Kidney epithelial cell (primary cell): ENCODE results near the gene CCNT2. TPM values are rescaled to one million over a fixed set of nuclear protein-coding genes. Genes with fewer than 3 reads are reported as not detected.
"Not testable (repeated sequence)": the region's sequence is repeated elsewhere in the genome, so short reads cannot be mapped to it uniquely, and the experiment has no call there.

Source experiments
- DNase-seq: peaks from one replicate; pipeline ENCODE4 v3.0.0-alpha.2; 2010; ENCODE audit warnings: low read depth
- H3K27me3 ChIP-seq: 2 replicates; pipeline ENCODE4 v1.6.0; 2011; ENCODE audit warnings: low read length; ENCODE audit not compliant: control insufficient read depth, insufficient read depth
- H3K36me3 ChIP-seq: 2 replicates; pipeline ENCODE4 v1.5.1; 2011; ENCODE audit warnings: low read length; ENCODE audit not compliant: control insufficient read depth, insufficient read depth
- H3K4me3 ChIP-seq: 2 replicates; pipeline ENCODE4 v1.5.1; 2011; ENCODE audit warnings: low read depth, mild to moderate bottlenecking, control low read depth, low read length
- CTCF ChIP-seq: IDR thresholded peaks from 2 replicates; pipeline ENCODE4 v1.5.1; 2011; ENCODE audit warnings: mild to moderate bottlenecking, moderate library complexity, low read length, control low read depth, inconsistent platforms; ENCODE audit not compliant: insufficient read depth, poor library complexity, severe bottlenecking
- total RNA-seq: library from RNA; depleted of rRNA; stranded (reverse); fragments of >200 nt; gene quantifications from 2 replicates; pipeline ENCODE4 v1.2.3, GENCODE V29; 2015

CCNT2 gene
- total RNA-seq, 1 donor from 2014 or later, result 16.8 TPM

- TF ChIP-seq CTCF, result no peak
- H3K27me3 ChIP-seq, result no peaks in the 10 kb centered on the region
- no peaks in the 10 kb centered on the region for H3K36me3 ChIP-seq
- no peak for DNase-seq
- no peak overlapping the region for H3K4me3 ChIP-seq
Observed at GRCh38 chr2:134883552-134884293, 34.9 kb upstream of the CCNT2 start.

GRCh38 chr2:134884435-134884834, 34.2 kb upstream of the CCNT2 start:
- Histone ChIP-seq H3K4me3 (no peak overlapping the region), H3K36me3 (no peaks in the 10 kb centered on the region), H3K27me3 (no peaks in the 10 kb centered on the region)
- TF ChIP-seq CTCF, result no peak
- no peak for DNase-seq

- H3K36me3 ChIP-seq, result no peaks in the 10 kb centered on the region
- no peak for TF ChIP-seq CTCF
- no peak overlapping the region for H3K4me3 ChIP-seq
- H3K27me3 ChIP-seq, result no peaks in the 10 kb centered on the region
- no peak for DNase-seq
Observed at GRCh38 chr2:134892282-134893035, 26.2 kb upstream of the CCNT2 start.

- peak; percentile 31 for TF ChIP-seq CTCF
- no peak overlapping the region for H3K4me3 ChIP-seq
- DNase-seq, result no peak
- no peaks in the 10 kb centered on the region for H3K36me3 ChIP-seq
- no peaks in the 10 kb centered on the region for H3K27me3 ChIP-seq
Observed at GRCh38 chr2:134897932-134898331, 20.7 kb upstream of the CCNT2 start.

GRCh38 chr2:134899204-134899603, 19.4 kb upstream of the CCNT2 start:
- no peaks in the 10 kb centered on the region for H3K36me3 ChIP-seq
- no peaks in the 10 kb centered on the region for H3K27me3 ChIP-seq
- DNase-seq, result no peak
- H3K4me3 ChIP-seq, result no peak overlapping the region
- TF ChIP-seq CTCF, result no peak

- Histone ChIP-seq H3K4me3 (no peak overlapping the region), H3K27me3 (no peaks in the 10 kb centered on the region), H3K36me3 (no peaks in the 10 kb centered on the region)
- no peak for TF ChIP-seq CTCF
- no peak for DNase-seq
Observed at GRCh38 chr2:134900151-134900550, 18.5 kb upstream of the CCNT2 start.

- not testable (repeated sequence) for DNase-seq, H3K4me3 ChIP-seq, H3K27me3 ChIP-seq, H3K36me3 ChIP-seq
Observed at GRCh38 chr2:134903701-134904100, 14.9 kb upstream of the CCNT2 start.
